NCI-H524 treated with DMSO at 0.1 percent for 48 hours (cell line): ENCODE measurements around the gene P2RY2.

Experiments used
- DNase-seq: peaks from one replicate; lab custom pipeline; 2025; lab: John Stamatoyannopoulos, UW

Gene P2RY2

GRCh38 chr11:73218106-73218829, at the start of gene P2RY2:
Gene P2RY2, plus strand, starts transcription at chr11:73218281. Its CDS starts 15,879 bp downstream, at chr11:73234160.
- DNase-seq, result peak; percentile 13

- no peak for DNase-seq
Observed at GRCh38 chr11:73168925-73169579, 49.0 kb upstream of the P2RY2 start.

- no peak for DNase-seq
Observed at GRCh38 chr11:73170140-73170539, 47.9 kb upstream of the P2RY2 start.

GRCh38 chr11:73171436-73172161, 46.5 kb upstream of the P2RY2 start:
- DNase-seq, result no peak

- no peak for DNase-seq
Observed at GRCh38 chr11:73172992-73173656, 45.0 kb upstream of the P2RY2 start.

GRCh38 chr11:73173755-73174494, 44.2 kb upstream of the P2RY2 start:
- no peak for DNase-seq

GRCh38 chr11:73174495-73174791, 43.6 kb upstream of the P2RY2 start:
- no peak for DNase-seq

- DNase-seq, result no peak
Observed at GRCh38 chr11:73175551-73176144, 42.4 kb upstream of the P2RY2 start.

GRCh38 chr11:73176145-73176873, 41.8 kb upstream of the P2RY2 start:
- no peak for DNase-seq

GRCh38 chr11:73176874-73177155, 41.3 kb upstream of the P2RY2 start:
- DNase-seq, result no peak

GRCh38 chr11:73177380-73177777, 40.7 kb upstream of the P2RY2 start:
- DNase-seq, result no peak

- DNase-seq, result no peak
Observed at GRCh38 chr11:73177778-73178539, 40.1 kb upstream of the P2RY2 start.

- DNase-seq, result no peak
Observed at GRCh38 chr11:73178681-73179080, 39.4 kb upstream of the P2RY2 start.

GRCh38 chr11:73182824-73183321, 35.2 kb upstream of the P2RY2 start:
- no peak for DNase-seq

- DNase-seq, result no peak
Observed at GRCh38 chr11:73184953-73185671, 33.0 kb upstream of the P2RY2 start.

GRCh38 chr11:73185680-73186293, 32.3 kb upstream of the P2RY2 start:
- no peak for DNase-seq

GRCh38 chr11:73186294-73186850, 31.7 kb upstream of the P2RY2 start:
- DNase-seq, result no peak

GRCh38 chr11:73186886-73187285, 31.2 kb upstream of the P2RY2 start:
- DNase-seq, result no peak

- no peak for DNase-seq
Observed at GRCh38 chr11:73187854-73188253, 30.2 kb upstream of the P2RY2 start.
